VCaP (cell line): ENCODE data around the gene TMIGD1.

Experiments used
- H3K27ac ChIP-seq: fragments of 450-650 bp; 2 replicates; pipeline ENCODE4 v1.5.1; 2017
- CTCF ChIP-seq: fragments of 450-650 bp; conservative IDR thresholded peaks from 2 replicates; pipeline ENCODE4 v1.5.1; 2017; ENCODE audit warnings: mild to moderate bottlenecking, moderate library complexity

Gene TMIGD1

GRCh38 chr17:30368912-30369720, 35.3 kb upstream of the TMIGD1 start:
- H3K27ac ChIP-seq, result peak overlapping the region; percentile 77

GRCh38 chr17:30366536-30366935, 32.7 kb upstream of the TMIGD1 start:
- no peak for TF ChIP-seq CTCF
- H3K27ac ChIP-seq, result no peak overlapping the region

More at GRCh38 chr17:30368912-30369720, 35.3 kb upstream of the TMIGD1 start:
- no peak for TF ChIP-seq CTCF

- no peak overlapping the region for H3K27ac ChIP-seq
- no peak for TF ChIP-seq CTCF
Measured at GRCh38 chr17:30363715-30364202, 29.9 kb upstream of the TMIGD1 start.

GRCh38 chr17:30361766-30362279, 28.0 kb upstream of the TMIGD1 start:
- no peak overlapping the region for H3K27ac ChIP-seq
- TF ChIP-seq CTCF, result no peak

GRCh38 chr17:30360086-30360808, 26.4 kb upstream of the TMIGD1 start:
- no peak for TF ChIP-seq CTCF
- H3K27ac ChIP-seq, result no peak overlapping the region

GRCh38 chr17:30358055-30358760, 24.4 kb upstream of the TMIGD1 start:
- no peak overlapping the region for H3K27ac ChIP-seq

More at GRCh38 chr17:30358055-30358760, 24.4 kb upstream of the TMIGD1 start:
- no peak for TF ChIP-seq CTCF
